ENCODE data around the gene ESYT2.

The ESYT2 gene

DNA sequence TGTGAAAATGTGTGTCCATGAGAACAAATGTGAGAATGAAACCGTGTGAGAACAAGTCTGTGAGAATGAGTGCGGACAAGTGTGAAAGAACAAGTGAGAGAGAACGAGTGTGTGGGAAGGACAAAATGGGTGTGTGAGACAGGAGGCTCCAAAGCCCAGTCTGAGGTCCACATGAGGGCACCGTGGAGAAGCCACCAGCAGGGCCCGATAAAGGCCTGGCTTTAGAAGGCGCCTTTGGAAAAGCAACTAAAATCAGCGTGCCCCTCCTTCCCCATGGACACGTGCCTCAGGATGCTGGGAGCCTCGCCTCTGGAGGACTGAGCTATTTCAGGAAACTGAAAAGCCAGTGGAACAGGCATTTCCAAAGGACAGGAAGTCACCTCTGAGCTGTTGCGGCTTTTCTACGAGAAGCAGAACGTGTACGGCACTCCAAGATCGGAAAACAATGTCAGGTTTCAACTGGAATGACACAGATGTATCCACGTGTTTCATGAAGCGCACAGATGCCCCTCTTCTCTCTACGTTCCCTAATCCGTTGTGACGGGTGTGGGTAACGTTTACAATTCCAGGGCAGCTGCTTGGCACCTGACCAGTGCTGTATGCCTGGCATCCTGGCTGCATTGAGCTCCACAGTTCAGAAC is 46.4 kb downstream of the ESYT2 start:
- in situ Hi-C loops (cut with MboI; ENCODE audit: low sequenced_read_pairs, unreplicated experiment): no loop called here
- TF ChIP-seq, protein P1, sequence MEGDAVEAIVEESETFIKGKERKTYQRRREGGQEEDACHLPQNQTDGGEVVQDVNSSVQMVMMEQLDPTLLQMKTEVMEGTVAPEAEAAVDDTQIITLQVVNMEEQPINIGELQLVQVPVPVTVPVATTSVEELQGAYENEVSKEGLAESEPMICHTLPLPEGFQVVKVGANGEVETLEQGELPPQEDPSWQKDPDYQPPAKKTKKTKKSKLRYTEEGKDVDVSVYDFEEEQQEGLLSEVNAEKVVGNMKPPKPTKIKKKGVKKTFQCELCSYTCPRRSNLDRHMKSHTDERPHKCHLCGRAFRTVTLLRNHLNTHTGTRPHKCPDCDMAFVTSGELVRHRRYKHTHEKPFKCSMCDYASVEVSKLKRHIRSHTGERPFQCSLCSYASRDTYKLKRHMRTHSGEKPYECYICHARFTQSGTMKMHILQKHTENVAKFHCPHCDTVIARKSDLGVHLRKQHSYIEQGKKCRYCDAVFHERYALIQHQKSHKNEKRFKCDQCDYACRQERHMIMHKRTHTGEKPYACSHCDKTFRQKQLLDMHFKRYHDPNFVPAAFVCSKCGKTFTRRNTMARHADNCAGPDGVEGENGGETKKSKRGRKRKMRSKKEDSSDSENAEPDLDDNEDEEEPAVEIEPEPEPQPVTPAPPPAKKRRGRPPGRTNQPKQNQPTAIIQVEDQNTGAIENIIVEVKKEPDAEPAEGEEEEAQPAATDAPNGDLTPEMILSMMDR (IDR thresholded peaks at IDR 0.05; ENCODE audit: borderline replicate concordance, control extremely low read depth, extremely low read depth, insufficient read depth, missing control alignments): no peak
- DNase-seq (ENCODE audit: low spot score): no peak

DNA sequence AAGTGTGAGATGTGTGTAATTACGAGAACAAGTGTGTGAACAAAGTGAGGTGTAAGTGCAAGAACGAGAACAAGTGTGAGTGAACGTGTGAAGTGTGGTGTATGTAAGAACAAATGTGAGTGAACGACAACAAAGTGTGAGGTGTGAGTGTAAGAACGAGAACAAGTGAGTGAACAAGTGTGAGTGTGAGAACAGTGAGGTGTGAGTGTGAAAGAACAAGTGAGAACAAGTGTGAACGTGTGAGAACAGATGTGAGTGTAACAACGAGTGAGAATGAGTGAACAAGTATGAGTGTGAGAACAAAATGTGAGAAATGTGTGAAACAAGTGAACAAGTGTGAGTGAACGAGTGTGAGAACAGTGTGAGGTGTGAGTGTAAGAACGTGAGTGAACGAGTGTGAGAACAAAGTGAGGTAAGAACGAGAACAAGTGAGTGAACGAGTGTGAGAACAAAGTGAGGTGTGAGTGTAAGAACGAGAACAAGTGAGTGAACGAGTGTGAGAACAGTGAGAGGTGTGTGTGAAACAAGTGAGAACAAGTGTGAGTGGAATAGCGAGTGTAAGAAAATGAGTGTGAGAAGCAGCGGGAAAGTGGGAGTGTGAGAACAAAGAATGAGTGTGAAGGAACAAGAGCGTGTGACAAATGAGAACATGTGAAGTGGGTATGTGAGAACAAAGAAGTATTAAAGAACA is 47.2 kb downstream of the ESYT2 start:
- DNase-seq (ENCODE audit: low spot score): no peak
- TF ChIP-seq, protein P1 (IDR thresholded peaks at IDR 0.05; ENCODE audit: borderline replicate concordance, control extremely low read depth, extremely low read depth, insufficient read depth, missing control alignments): no peak
- in situ Hi-C loops (cut with MboI; ENCODE audit: low sequenced_read_pairs, unreplicated experiment): no loop called here

DNA sequence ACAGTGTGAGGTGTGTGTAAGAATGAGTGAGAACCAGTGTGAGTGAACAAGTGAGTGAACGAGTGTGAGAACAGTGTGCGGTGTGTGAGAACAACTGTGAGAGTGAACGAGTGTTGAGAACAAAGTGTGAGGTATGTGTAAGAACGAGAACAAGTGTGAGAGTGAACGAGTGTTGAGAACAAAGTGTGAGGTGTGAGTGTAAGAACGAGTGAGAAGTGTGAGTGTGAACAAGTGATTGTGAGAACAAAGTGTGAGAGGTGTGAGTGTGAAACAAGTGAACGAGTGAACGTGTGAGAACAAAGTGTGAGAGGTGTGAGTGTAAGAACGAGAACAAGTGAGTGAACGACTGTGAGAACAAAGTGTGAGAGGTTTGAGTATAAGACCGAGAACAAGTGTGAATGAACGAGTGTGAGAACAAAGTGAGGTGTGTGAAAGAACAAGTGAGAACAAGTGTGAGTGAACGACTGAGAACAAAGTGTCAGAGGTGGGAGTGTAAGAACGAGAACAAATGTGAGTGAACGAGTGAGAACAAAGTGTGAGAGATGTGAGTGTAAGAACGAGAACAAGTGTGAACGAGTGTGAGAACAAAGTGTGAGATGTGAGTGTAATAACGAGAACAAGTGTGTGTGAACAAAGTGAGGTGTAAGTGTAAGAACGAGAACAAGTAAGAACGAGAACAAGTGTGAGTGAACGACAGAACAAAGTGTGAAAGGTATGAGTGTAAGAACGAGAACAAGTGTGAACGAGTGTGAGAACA is 47.9 kb downstream of the ESYT2 start:
- no peak for DNase-seq (ENCODE audit: low spot score)
- in situ Hi-C loops (cut with MboI; ENCODE audit: low sequenced_read_pairs, unreplicated experiment): no loop called here
- TF ChIP-seq, protein P1 (IDR thresholded peaks at IDR 0.05; ENCODE audit: borderline replicate concordance, control extremely low read depth, extremely low read depth, insufficient read depth, missing control alignments): no peak

DNA sequence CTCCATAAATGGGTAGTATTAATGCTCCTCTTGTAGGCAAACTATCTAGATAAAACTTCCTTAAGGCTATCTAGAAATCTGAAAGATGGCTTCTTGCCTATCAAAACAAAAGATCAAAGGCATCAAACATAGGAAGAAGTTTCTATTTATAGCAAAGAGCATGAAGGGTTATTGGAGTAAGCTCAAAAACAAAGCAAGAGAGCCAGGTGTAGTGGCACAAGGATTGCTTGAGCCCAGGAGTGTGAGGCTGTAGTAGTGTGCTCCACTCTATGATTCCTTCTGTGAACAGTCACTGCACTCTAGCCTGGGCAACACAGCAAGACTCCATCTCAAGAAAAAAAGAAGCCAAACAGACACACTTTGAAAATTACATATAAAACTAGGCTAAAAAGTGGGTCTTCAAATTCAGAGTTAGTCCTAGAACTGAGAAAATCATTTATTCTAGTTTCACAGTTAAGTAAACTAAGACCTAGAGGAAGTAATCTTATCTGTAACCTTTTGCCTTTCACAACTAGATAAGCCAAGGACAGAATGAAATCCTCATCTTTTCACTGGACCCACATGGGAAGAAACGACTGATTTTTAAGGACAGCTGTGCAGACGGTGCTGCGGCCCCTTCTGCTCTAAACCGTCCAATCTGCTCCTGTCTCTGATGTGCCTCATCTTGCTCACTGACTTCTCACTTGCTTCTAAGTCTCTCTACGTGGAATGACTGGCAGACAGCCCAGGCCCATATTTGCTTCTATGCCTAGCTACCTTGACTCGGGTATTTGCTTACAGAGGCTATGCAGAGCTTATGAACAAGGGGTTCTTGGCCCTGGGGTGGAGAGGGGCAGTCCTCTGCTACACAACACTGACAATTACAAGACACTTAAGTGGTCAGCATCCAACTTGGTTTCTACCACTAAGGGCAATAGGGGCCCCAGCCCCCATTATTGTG is 50.0 kb downstream of the ESYT2 start:
- DNase-seq (ENCODE audit: low spot score): no peak
- TF ChIP-seq, protein P1 (IDR thresholded peaks at IDR 0.05; ENCODE audit: borderline replicate concordance, control extremely low read depth, extremely low read depth, insufficient read depth, missing control alignments): no peak
- in situ Hi-C loops (cut with MboI; ENCODE audit: low sequenced_read_pairs, unreplicated experiment): no loop called here

DNA sequence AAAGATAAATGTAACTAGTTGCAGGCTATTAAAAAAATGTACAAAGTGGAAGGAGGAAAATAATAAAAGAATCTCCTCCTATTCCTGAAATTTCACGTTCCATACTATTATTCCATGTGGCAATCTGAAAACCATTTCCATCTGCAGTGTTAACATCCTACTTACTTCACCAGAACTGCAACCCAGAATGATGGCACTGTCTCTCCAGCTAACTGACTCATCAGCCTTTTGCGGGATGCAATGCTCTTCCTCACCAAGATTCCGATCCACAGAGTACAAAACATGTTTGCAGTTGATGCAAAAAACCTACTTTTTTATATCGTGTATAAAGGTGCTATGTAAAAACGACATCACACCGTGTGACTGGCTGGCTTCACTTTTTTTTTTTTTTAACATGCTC is 50.8 kb downstream of the ESYT2 start:
- in situ Hi-C loops (cut with MboI; ENCODE audit: low sequenced_read_pairs, unreplicated experiment): no loop called here
- TF ChIP-seq, protein P1 (IDR thresholded peaks at IDR 0.05; ENCODE audit: borderline replicate concordance, control extremely low read depth, extremely low read depth, insufficient read depth, missing control alignments): no peak
- no peak for DNase-seq (ENCODE audit: low spot score)

DNA sequence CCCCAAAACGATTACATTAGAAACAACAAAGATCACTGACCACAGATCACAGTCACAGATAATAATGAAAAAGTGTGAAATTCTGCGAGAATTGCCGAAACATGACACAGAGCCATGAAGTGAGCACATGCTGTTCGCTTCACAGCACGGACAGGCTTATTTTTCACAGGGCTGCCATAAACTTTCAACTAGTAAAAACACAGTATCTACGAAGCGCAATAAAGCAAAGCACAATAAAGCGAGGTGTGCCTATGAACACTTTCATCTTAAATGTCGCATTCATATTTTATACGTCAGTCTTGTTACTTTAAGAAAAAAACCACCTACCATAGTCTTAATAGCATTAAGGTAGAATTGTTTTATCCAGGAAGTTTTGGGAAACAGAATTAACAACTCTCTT is 51.5 kb downstream of the ESYT2 start:
- no peak for DNase-seq (ENCODE audit: low spot score)
- in situ Hi-C loops (cut with MboI; ENCODE audit: low sequenced_read_pairs, unreplicated experiment): no loop called here
- TF ChIP-seq, protein P1 (IDR thresholded peaks at IDR 0.05; ENCODE audit: borderline replicate concordance, control extremely low read depth, extremely low read depth, insufficient read depth, missing control alignments): no peak

All from GM13976 (cell line).